ENCODE results near the gene FBXO31.

DNA sequence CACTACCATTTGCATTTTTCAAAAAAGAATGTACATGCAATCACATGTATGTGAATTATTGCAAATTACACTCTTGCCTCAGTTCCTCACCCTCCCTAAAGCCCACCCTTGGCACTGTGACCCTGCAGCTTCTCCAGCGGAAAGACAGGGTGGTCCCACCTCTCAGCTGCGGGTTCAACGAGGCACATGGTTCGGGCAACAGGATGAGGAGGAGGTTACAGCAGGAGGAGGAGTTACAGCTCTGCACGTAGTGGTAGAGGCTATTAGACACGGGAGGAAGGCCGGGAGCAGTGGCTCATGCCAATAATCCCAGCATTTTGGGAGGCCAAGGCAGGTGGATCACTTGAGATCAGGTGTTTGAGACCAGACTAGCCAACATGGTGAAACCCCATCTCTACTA, 71.6 kb downstream of the FBXO31 start:
- no peak for TF ChIP-seq EZH2 (IDR thresholded peaks at IDR 0.05; ENCODE audit: borderline replicate concordance, insufficient read depth, low read depth, low read length, poor library complexity, severe bottlenecking)
- TF ChIP-seq, protein P1, sequence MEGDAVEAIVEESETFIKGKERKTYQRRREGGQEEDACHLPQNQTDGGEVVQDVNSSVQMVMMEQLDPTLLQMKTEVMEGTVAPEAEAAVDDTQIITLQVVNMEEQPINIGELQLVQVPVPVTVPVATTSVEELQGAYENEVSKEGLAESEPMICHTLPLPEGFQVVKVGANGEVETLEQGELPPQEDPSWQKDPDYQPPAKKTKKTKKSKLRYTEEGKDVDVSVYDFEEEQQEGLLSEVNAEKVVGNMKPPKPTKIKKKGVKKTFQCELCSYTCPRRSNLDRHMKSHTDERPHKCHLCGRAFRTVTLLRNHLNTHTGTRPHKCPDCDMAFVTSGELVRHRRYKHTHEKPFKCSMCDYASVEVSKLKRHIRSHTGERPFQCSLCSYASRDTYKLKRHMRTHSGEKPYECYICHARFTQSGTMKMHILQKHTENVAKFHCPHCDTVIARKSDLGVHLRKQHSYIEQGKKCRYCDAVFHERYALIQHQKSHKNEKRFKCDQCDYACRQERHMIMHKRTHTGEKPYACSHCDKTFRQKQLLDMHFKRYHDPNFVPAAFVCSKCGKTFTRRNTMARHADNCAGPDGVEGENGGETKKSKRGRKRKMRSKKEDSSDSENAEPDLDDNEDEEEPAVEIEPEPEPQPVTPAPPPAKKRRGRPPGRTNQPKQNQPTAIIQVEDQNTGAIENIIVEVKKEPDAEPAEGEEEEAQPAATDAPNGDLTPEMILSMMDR (IDR thresholded peaks at IDR 0.05) = no peak
